ENCODE results near the gene KRT25.

DNA sequence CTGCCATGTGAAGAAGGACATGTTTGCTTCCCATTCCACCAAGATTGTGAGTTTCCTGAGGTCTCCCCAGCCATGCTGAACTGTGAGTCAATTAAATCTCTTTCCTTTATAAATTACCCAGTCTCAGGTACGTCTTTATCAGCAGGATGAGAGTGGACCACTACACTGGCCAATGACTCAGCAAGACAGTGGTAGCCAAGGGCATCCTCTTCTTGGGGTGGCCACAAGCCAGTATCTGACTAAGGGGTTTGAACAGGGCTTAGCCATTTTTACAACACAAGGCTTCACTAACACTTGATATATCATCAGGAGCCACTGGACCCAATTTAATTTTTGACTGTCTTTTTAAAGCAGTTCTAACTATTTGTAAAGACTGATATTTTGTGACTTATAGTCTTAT, 30.5 kb downstream of the KRT25 start:
- TF ChIP-seq, protein P1, sequence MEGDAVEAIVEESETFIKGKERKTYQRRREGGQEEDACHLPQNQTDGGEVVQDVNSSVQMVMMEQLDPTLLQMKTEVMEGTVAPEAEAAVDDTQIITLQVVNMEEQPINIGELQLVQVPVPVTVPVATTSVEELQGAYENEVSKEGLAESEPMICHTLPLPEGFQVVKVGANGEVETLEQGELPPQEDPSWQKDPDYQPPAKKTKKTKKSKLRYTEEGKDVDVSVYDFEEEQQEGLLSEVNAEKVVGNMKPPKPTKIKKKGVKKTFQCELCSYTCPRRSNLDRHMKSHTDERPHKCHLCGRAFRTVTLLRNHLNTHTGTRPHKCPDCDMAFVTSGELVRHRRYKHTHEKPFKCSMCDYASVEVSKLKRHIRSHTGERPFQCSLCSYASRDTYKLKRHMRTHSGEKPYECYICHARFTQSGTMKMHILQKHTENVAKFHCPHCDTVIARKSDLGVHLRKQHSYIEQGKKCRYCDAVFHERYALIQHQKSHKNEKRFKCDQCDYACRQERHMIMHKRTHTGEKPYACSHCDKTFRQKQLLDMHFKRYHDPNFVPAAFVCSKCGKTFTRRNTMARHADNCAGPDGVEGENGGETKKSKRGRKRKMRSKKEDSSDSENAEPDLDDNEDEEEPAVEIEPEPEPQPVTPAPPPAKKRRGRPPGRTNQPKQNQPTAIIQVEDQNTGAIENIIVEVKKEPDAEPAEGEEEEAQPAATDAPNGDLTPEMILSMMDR (IDR thresholded peaks at IDR 0.05): no peak
- TF ChIP-seq POLR2A (IDR thresholded peaks at IDR 0.05): no peak

Data from lower leg skin (tissue), 3 donors.